ES-I3 (cell line): Measurements from ENCODE around the gene SERPINH1.
A peak's percentile ranks its signal among the peaks of the same experiment; 100 is the strongest.

Experiments used
- H3K36me3 ChIP-seq: 2 replicates; pipeline ENCODE4 v1.6.1; 2013; ENCODE audit warnings: mild to moderate bottlenecking, low read length, control low read depth, moderate library complexity; ENCODE audit not compliant: insufficient read depth
- H3K4me1 ChIP-seq: 2 replicates; pipeline ENCODE4 v1.6.1; 2013; ENCODE audit warnings: mild to moderate bottlenecking, control low read depth, low read length; ENCODE audit not compliant: insufficient read depth
- H3K9ac ChIP-seq: 2 replicates; pipeline ENCODE4 v1.6.1; 2013; ENCODE audit warnings: low read depth, mild to moderate bottlenecking, low read length, moderate library complexity
- H3K9me3 ChIP-seq: 2 replicates; pipeline ENCODE4 v1.6.1; 2013; ENCODE audit warnings: mild to moderate bottlenecking, low read length, moderate library complexity; ENCODE audit not compliant: control insufficient read depth, insufficient read depth

Gene SERPINH1

DNA sequence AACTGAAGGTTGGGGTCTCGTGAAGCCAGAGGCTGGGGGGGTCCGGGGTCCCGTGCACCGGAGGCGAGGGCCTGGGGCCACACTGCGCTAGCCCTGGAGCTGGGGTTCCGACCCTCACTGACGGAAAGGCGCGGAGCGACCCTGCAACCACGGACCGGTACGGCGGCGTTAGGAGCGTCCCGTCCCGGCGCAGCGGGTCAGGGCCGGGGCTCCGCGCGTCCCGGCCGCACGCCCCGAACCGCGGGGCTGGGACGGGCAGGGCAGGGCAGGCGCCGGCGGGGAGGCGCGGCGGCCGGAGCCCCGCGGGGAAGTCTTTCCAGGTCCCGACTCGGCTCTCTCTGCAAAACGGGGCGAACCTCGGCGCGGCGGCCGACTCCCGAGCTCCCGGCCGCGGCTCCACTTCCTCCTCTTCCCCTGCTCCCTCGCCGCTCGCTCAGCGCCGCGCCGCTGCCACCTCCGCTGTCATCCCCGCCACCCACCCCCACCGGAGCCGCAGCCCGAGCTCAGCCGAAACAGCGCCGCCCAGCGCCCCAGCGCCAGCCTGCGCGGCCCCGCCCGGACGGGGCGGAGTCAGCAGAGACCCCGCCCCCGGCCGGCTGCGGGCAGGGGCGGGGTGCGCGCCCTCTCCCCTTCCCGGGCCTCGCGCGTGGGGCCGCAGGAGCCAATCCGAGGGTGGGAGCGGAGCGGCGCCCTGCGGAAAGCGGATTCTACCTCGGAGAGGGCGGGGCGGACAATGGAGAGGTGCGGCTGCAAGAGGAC is 36.4 kb upstream of the SERPINH1 start, which contains the start of gene GDPD5:
Gene GDPD5, minus strand, starts transcription at position 509 of the 759 bp plus-strand sequence. CDS start 48,206 bp downstream, outside the sequence.
- H3K9ac ChIP-seq = peak within 1 kb of the TSS; percentile 88
- H3K36me3 ChIP-seq = no peaks in the 10 kb centered on the region
- peaks cover 22% of the 10 kb centered on the region for H3K4me1 ChIP-seq
- no peaks in the 10 kb centered on the region for H3K9me3 ChIP-seq

DNA sequence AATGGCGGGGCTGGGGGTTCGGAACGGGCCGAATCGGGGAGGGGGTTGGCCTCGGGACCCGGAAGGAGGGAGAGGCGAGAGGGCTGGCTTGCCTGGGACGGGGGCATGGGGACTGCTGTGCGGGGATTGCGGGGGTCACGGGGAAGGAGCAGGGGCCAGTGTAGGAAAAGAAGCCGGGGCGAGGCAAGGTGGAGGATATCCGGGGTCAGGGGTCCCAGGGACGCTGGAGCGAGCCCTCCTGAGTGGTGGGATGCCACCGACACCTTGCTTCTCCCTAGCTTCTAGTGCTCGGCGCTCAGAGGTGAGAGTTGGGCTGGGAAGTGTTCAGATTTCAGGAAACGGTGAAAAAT is 35.9 kb upstream of the SERPINH1 start:
- H3K36me3 ChIP-seq = no peaks in the 10 kb centered on the region
- H3K4me1 ChIP-seq = peaks cover 22% of the 10 kb centered on the region
- H3K9ac ChIP-seq = peak overlapping the region; percentile 88
- no peaks in the 10 kb centered on the region for H3K9me3 ChIP-seq

DNA sequence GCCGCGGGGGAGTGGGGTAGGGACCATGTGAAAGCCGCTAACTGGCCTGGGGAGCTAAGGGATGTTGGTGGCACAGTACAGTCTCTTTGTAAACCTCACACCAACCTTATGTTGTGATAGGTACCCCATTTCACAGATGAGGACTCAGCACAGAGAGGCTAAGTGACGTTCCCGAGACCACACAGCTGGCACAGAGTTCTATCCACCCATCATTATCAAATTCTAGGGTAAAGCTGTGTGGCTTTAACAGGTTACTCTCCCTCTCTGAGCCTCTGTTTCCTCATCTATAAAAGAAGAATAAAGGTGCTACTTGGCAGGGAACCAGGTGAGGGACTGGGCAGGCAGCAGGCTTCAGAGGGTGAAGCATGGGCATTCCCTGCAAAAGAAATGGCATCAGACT is 34.9 kb upstream of the SERPINH1 start:
- H3K9me3 ChIP-seq = no peaks in the 10 kb centered on the region
- H3K9ac ChIP-seq = no peak overlapping the region
- no peaks in the 10 kb centered on the region for H3K36me3 ChIP-seq
- peaks cover 23% of the 10 kb centered on the region for H3K4me1 ChIP-seq

DNA sequence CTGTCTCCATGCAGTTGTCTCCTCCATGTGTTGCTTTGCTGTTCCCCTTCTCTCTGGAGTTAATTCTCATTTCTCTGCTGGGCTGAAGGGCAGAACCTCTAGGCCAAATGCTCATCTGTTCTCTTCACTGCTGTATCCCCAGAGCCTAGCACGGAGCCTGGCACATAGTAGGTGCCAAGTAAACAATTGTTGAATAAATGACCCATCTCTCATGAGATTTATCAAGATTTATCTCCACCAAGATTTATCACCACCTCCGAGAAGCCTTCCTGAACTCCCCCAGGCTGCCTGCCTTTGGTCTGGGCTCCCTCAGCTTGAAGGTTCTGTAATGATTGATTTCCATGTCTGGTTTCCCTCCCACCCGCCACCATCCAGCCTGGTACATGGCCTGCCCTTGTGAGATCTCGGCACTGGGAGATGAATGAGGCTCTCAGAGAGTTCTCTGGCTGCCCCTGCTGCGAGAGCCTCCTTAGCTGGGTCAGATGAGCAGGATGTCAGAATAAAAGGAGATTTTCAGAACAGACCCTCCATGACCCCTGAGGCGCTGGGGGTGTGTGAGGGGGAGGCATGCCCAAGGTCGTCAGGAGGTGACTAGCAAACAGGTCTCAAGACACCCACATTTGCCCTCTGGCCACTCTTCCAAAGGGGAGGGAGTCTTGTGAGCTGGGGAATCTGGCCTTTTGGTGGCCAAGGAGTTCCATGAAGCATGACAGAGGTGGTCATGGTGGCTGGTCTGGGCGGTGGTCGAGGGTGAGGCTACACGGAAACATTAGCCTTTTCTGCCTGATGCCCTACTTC is 33.9 kb upstream of the SERPINH1 start:
- Histone ChIP-seq H3K9me3 (no peaks in the 10 kb centered on the region), H3K9ac (no peak overlapping the region), H3K36me3 (no peaks in the 10 kb centered on the region), H3K4me1 (peaks cover 17% of the 10 kb centered on the region)

DNA sequence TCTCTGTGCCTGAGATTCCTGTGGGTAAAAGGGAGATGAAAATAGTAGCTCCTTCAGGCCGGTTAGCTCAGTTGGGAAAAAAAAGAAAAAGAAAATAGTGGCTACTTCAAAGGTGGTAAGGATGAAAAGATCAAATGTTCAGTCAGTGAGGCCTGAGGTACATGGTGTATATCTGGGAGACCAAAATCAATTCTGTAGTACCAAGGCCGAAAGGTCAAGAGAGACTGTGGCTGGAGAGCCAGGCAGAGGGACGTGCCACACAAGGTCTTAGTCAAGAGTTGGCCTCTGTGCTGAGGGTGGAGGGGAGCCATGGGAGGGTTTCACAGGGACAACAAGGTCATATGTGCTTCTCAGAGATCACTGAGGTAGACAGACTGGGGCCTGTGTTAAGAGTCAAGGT is 31.5 kb upstream of the SERPINH1 start:
- Histone ChIP-seq H3K9ac (no peak overlapping the region), H3K36me3 (no peaks in the 10 kb centered on the region), H3K4me1 (peaks cover 17% of the 10 kb centered on the region)

DNA sequence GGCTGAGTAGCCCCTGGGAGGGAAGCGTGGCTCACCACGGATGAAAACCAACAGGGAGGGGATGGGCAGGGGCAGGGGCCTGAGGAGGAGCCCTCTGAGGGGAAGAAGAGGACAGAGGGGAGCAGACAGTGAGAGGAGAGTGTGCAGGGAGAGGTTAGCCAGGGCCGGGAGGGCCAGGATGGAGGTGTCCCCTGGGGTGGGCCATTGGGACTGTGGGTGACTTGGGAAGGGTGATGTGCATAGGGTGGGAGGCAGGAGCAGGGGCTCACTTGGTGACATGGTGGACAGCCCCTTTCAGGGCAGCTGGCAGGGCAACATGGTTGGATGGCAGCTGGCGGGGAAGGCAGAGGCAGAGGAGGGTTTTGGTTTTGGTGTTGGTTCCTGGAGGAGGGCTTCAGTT is 30.7 kb upstream of the SERPINH1 start:
- H3K9ac ChIP-seq = no peak overlapping the region
- no peaks in the 10 kb centered on the region for H3K9me3 ChIP-seq
- no peaks in the 10 kb centered on the region for H3K36me3 ChIP-seq
- H3K4me1 ChIP-seq = peaks cover 17% of the 10 kb centered on the region

More for the DNA sequence above, 31.5 kb upstream of the SERPINH1 start:
- H3K9me3 ChIP-seq = no peaks in the 10 kb centered on the region

DNA sequence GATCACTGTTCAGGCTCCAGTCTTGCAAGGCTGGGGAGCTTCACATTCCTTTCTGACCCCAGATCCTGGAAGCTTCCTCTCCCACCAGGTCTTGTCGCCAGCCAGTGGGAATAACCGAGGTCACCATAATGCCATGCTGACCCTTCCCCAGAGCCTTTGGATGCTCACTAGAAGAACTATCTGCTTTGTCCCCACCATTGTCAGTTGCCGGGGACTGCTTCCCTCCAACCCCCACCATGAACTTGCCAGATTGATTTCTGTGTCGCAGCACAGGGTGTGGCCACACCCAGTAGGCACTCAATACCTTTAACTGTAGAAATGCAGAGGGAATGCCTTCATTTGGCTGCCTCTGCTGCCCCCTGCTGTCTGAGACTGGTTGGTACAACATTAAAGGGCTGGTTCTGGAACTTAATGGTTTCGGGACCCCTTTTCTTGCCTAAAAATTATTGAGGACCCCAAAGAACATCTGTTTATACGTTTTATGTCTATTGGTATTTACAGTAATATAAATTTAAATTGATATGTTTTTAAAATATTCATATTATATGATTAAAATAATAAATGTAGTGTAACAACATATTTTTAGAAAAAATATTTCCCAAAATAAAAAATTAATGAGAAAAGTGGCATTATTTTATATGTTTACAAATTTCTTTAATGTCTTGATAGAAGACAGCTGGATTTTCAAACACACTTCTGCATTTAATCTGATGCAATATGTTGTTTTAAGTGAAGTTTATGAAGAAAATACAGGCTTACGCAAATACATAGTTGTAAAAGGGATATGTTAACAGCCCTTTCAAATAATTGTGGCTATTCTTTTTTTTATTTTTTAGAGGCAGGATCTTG is 29.6 kb upstream of the SERPINH1 start:
- Histone ChIP-seq H3K9me3 (no peaks in the 10 kb centered on the region), H3K36me3 (no peaks in the 10 kb centered on the region), H3K9ac (peak overlapping the region; percentile 33), H3K4me1 (peaks cover 20% of the 10 kb centered on the region)

DNA sequence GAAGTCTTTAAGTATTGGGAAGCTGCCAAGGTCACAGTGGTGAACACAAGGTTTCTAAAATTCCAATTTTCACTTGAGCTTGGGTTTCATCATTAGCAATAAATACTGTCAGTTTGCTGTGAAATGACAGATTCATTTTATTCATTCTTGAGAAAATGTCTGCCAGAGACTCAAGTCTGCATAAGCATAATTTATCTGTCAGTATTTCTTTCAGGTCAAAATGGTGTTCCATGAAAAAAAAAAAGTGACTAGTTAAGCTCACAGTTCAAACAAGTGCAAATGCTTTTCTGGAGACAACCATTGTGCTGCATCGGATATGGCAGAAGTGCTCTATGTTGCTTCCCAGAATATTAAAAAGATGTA is 28.2 kb upstream of the SERPINH1 start:
- Histone ChIP-seq H3K4me1 (peaks cover 10% of the 10 kb centered on the region), H3K9ac (no peak overlapping the region), H3K9me3 (no peaks in the 10 kb centered on the region), H3K36me3 (no peaks in the 10 kb centered on the region)

DNA sequence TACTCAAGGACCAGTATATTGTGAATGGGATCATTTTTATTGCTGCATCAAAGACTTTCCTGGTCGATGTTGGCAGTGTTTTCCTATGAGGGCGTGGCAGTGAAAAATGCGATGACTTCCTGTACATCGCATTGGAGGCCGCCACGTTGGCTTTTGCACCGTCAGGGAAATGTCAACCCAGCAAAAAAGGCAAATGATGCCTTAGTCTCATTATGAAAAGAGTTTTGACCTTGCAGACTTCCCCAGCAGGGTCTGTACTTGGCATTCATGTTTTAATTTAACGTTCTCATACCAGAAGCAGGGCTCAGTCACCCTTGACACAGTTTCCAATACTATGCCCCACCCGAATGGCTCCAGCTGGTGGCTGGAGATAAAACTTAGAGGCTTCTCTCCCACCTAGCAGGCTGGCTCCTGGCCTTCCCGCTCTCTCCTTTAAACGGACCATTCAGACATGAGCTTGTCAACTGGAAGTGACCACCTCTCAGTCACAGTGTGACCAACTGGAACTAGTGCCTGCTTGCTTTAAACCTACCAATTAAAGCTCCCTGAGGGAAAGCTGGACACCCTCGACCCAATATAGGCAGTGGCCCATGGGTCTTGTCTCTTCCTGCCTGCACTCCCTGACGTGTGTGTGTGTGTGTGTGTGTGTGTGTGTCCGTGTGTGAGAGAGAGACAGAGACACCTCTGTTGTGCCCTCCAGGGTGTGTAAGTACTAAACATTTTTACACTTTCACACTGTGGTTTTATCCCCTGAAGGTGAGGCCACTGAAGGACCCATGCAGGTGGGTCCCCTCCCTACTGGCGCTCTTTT is 27.6 kb upstream of the SERPINH1 start:
- Histone ChIP-seq H3K4me1 (peaks cover 9% of the 10 kb centered on the region), H3K36me3 (no peaks in the 10 kb centered on the region), H3K9me3 (no peaks in the 10 kb centered on the region), H3K9ac (no peak overlapping the region)

DNA sequence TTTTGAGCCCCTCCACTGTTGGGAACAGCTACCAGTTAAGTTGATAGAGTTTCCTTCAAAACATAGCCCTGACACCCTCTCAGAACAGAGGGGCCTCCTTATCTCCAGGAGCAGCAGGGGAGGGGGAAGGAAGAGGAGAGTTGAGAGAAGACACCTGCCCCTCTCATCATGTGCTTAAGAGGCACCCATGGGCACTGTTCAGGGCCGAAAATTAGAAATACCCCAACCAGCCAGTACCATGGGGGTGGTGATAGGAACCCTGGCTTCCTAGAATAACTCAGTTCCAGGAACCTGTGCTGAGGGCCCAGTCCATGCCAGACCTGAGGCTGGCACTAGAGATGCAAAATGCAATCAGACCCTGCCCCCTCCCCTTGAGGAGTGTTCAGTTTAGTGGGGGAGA is 27.0 kb upstream of the SERPINH1 start:
- Histone ChIP-seq H3K9me3 (no peaks in the 10 kb centered on the region), H3K9ac (no peak overlapping the region), H3K4me1 (peaks cover 9% of the 10 kb centered on the region), H3K36me3 (no peaks in the 10 kb centered on the region)

DNA sequence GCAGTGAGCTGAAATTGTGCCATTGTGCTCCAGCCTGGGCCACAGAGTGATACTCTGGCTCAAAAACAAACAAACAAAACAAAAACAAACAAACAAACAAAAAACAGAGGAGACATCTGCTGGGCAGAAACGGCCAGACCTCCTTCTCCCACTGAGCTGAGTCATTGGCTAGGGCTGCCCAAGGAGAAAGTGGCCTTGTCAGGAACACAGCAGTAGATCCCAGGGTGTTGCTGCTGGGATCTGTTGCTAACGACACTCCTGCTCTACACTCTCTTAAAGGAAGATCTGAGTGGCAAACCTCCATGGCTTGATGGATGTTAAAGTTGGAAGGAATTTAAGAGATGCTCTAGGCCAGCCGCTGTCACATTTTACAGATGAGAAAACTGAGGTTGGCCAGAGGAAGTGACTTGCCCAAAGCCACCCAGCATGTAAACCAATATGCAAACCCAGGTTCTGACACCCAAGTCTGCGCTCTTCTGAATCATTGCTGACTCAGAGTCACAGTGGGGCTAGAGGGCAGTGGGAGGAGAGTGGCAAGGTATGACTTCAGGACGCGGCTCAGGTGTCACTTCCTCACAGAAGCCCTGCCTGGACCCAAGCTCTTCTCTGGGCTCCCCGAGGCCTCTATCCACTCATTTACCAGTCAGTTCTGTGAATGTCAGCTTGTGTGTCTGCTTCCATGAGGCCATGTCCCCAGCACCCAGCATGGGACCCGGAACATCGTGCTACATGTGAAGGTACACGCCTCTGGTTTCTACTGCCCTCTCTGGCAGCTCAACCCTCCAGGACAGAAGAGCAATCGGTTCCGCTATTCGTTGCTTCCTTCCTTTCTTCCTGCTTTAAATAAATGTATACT is 25.0 kb upstream of the SERPINH1 start:
- Histone ChIP-seq H3K9ac (no peak overlapping the region), H3K4me1 (peaks cover 7% of the 10 kb centered on the region), H3K36me3 (no peaks in the 10 kb centered on the region), H3K9me3 (no peaks in the 10 kb centered on the region)

DNA sequence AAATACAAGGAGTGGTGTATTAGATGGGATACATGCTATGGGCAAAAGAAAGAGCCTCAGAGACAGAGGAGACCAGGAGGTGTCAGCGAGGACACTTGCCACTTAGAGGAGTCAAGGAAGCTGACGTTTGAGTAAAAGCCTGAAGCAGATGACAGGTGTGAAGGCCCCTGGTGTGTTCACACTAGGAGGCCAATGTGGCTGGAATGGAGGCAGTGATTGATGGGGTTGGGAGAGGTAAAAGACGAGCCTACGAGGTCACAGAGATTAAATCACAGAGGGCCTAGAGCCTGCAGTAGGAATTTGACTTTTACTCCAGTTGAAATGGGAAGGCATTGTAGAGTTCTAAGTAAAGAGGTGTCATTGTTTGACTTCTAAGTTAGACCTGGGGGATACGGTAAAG is 24.3 kb upstream of the SERPINH1 start:
- Histone ChIP-seq H3K4me1 (peaks cover 4% of the 10 kb centered on the region; the same call in 1 of the 2 replicates), H3K9ac (no peak overlapping the region), H3K36me3 (no peaks in the 10 kb centered on the region), H3K9me3 (no peaks in the 10 kb centered on the region)
